Endothelial cell (in vitro differentiated cells): ENCODE data around the gene VPS13D. TPM values are rescaled to one million over a fixed set of nuclear protein-coding genes. Genes with fewer than 3 reads are reported as not detected.

Experiments used
- DNase-seq: peaks from one replicate; pipeline ENCODE4 v3.0.0; 2021; ENCODE audit warnings: low spot score
- H3K27ac Mint-ChIP-seq: one replicate; pipeline ENCODE4 v1.8.0; 2021; ENCODE audit warnings: mixed read lengths, inconsistent platforms; ENCODE audit not compliant: unreplicated experiment
- H3K27me3 Mint-ChIP-seq: one replicate; pipeline ENCODE4 v1.8.0; 2021; ENCODE audit warnings: mild to moderate bottlenecking, moderate library complexity, mixed read lengths, inconsistent platforms; ENCODE audit not compliant: unreplicated experiment
- H3K36me3 Mint-ChIP-seq: one replicate; pipeline ENCODE4 v1.8.0; 2021; ENCODE audit warnings: mild to moderate bottlenecking, low read depth, mixed read lengths, inconsistent platforms; ENCODE audit not compliant: unreplicated experiment
- H3K4me1 Mint-ChIP-seq: one replicate; pipeline ENCODE4 v1.8.0; 2021; ENCODE audit warnings: mild to moderate bottlenecking, mixed read lengths, inconsistent platforms; ENCODE audit not compliant: unreplicated experiment
- H3K4me3 Mint-ChIP-seq: one replicate; pipeline ENCODE4 v1.8.0; 2021; ENCODE audit warnings: mild to moderate bottlenecking, mixed read lengths, inconsistent platforms; ENCODE audit not compliant: unreplicated experiment
- H3K9me3 Mint-ChIP-seq: one replicate; pipeline ENCODE4 v1.8.0; 2021; ENCODE audit warnings: mixed read lengths, inconsistent platforms; ENCODE audit not compliant: unreplicated experiment
- microRNA-seq: library from miRNA; unstranded; fragments of <30 nt; microRNA quantifications from one replicate; pipeline ENCODE4, GENCODE V29; 2020; ENCODE audit not compliant: unreplicated experiment
- total RNA-seq: library from RNA; stranded (reverse); fragmentation: NEBNext Ultra II Directional; extraction: Animal tissue kit (Norgen Biotek cat#: 25700); gene quantifications from one replicate; pipeline ENCODE4 v1.2.1, GENCODE V29; 2021; ENCODE audit not compliant: unreplicated experiment
- TF ChIP-seq, protein P1 (sequence below): fragments of 200-600 bp; sonication (generic); IDR thresholded peaks from one replicate; pipeline ENCODE4 v1.5.0; 2021; ENCODE audit warnings: antibody characterized with exemption; ENCODE audit not compliant: unreplicated experiment

Gene VPS13D
- total RNA-seq, 1 donor from 2014 or later = 37.8 TPM

- TF ChIP-seq, protein P1, sequence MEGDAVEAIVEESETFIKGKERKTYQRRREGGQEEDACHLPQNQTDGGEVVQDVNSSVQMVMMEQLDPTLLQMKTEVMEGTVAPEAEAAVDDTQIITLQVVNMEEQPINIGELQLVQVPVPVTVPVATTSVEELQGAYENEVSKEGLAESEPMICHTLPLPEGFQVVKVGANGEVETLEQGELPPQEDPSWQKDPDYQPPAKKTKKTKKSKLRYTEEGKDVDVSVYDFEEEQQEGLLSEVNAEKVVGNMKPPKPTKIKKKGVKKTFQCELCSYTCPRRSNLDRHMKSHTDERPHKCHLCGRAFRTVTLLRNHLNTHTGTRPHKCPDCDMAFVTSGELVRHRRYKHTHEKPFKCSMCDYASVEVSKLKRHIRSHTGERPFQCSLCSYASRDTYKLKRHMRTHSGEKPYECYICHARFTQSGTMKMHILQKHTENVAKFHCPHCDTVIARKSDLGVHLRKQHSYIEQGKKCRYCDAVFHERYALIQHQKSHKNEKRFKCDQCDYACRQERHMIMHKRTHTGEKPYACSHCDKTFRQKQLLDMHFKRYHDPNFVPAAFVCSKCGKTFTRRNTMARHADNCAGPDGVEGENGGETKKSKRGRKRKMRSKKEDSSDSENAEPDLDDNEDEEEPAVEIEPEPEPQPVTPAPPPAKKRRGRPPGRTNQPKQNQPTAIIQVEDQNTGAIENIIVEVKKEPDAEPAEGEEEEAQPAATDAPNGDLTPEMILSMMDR = no peak
- no peak for DNase-seq
- H3K27me3 Mint-ChIP-seq = peaks cover 3% of the 10 kb centered on the region
- H3K27ac Mint-ChIP-seq = no peak overlapping the region
- no peaks in the 10 kb centered on the region for H3K36me3 Mint-ChIP-seq
- H3K4me1 Mint-ChIP-seq = peaks cover 4% of the 10 kb centered on the region
- no peak overlapping the region for H3K4me3 Mint-ChIP-seq
- peaks cover under 1% of the 10 kb centered on the region for H3K9me3 Mint-ChIP-seq
Measured at GRCh38 chr1:12556957-12557935, 327.4 kb downstream of the VPS13D start.

- DNase-seq = no peak
- no peaks in the 10 kb centered on the region for H3K4me1 Mint-ChIP-seq
- peaks cover 3% of the 10 kb centered on the region for H3K27me3 Mint-ChIP-seq
- H3K4me3 Mint-ChIP-seq = no peak overlapping the region
- no peak overlapping the region for H3K27ac Mint-ChIP-seq
- TF ChIP-seq, protein P1 = no peak
- H3K36me3 Mint-ChIP-seq = peaks cover 16% of the 10 kb centered on the region
- peaks cover 17% of the 10 kb centered on the region for H3K9me3 Mint-ChIP-seq
Measured at GRCh38 chr1:12561121-12561520, 331.3 kb downstream of the VPS13D start.

Small RNAs within 50 kb of the gene (microRNA-seq; reads per million reads assigned to microRNA genes)
- gene MIR4632 = 1.9 reads per million, percentile 28 among the genes with 10 or more reads in this experiment

Other genes with a start within 250 kb of the VPS13D start
- gene MFN2, start 249.6 kb upstream of the VPS13D start, total RNA-seq = 59.4 TPM
- gene MIIP, start 210.5 kb upstream of the VPS13D start, total RNA-seq = 49.9 TPM
- gene TNFRSF8, start 166.7 kb upstream of the VPS13D start, total RNA-seq = 1.9 TPM
- gene TNFRSF1B, start 63.0 kb upstream of the VPS13D start, total RNA-seq = 142 TPM